ENCODE data around the gene BEST2.

The BEST2 gene

GRCh38 chr19:12788682-12789097 lies 37.1 kb downstream of the BEST2 start:
- TF ChIP-seq CTCF (IDR thresholded peaks at IDR 0.05; ENCODE audit: low read depth, low read length, missing control alignments), result no peak
- in situ Hi-C loops (cut with HindIII; ENCODE audit: low sequenced_read_pairs), result no loop called here
- no peak overlapping the region for H3K4me3 ChIP-seq (ENCODE audit: low read depth, low read length)
- DNase-seq (ENCODE audit: low read depth), result no peak

- in situ Hi-C loops (cut with HindIII; ENCODE audit: low sequenced_read_pairs), result no loop called here
- no peak for DNase-seq (ENCODE audit: low read depth)
- peak overlapping the region; percentile 96 for H3K4me3 ChIP-seq (ENCODE audit: low read depth, low read length)
- no peak for TF ChIP-seq CTCF (IDR thresholded peaks at IDR 0.05; ENCODE audit: low read depth, low read length, missing control alignments)
Measured at GRCh38 chr19:12789098-12789903, 37.7 kb downstream of the BEST2 start.

DNA sequence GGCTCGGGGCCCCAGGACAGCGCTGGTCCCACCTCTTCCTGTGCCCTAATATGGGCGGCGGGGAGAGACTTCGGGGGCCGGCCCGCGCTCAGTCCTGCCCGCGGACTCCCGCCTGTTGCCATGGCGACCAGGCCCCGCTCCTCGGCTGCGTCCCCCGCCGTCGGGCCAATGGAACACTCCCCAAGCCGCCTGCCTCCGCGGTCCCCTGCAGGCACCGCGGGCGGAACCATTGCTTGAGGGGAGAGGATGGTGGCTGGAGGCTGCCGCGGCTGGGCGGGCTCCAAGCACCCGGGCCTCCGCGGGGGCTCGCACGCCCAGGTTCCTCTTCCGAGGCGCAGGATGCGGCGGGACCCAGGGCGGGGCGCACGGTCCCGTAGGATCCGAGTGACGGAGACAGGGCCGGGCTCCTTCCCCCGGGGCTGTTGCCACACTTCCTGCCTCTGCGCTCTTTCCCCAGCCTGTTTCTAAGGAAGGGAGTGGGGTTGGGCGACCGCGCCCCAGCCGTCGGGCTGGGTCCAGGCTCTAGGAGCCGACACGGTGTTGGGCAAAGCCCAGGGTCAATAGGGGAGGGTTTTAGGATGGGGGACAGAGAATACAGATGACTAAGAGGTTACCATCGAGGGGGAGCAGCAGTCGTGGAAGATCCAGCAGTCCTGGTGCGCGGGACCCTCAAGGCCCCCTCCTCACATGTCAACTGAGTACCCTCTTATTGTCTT lies 38.5 kb downstream of the BEST2 start:
- H3K4me3 ChIP-seq (ENCODE audit: low read depth, low read length), result peak overlapping the region; percentile 96

DNA sequence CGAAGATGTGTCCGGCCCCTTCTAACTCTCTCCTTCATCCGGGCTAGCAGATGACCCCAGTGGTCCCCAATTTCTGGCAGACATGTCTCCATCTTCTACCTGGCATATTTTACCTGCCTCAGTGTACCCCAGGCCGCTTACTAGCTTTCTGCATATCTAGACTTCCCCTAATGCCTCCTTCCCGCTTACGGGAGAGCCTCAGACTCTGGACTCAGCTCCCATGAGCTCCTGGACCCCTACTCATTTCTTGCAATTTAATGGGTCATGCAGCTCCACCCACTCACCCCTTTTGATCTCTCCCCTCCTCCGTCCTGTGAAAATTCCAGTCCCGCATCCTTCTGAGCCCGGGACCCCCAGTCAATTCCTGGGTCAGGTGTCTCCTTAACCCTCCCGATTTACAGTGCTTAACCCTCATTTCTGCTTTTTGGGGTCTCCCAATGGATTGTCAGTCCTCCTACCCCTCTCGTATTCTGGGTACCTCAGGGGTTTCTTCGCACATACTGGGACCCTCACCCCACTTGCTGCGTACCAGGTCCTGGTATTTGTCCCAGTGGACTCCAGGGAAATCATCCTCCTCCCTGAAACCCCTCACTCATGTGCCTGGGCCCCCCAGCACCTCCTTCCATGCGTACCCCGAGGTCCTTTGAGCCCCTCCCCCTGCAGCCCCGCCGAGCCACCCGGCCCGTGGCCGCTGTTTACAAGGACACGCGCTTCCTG lies 39.2 kb downstream of the BEST2 start:
- DNase-seq (ENCODE audit: low read depth), result no peak

More for the DNA sequence above, 38.5 kb downstream of the BEST2 start:
- in situ Hi-C loops (cut with HindIII; ENCODE audit: low sequenced_read_pairs), result no loop called here
- DNase-seq (ENCODE audit: low read depth), result peak; percentile 75
- no peak for TF ChIP-seq CTCF (IDR thresholded peaks at IDR 0.05; ENCODE audit: low read depth, low read length, missing control alignments)

DNA sequence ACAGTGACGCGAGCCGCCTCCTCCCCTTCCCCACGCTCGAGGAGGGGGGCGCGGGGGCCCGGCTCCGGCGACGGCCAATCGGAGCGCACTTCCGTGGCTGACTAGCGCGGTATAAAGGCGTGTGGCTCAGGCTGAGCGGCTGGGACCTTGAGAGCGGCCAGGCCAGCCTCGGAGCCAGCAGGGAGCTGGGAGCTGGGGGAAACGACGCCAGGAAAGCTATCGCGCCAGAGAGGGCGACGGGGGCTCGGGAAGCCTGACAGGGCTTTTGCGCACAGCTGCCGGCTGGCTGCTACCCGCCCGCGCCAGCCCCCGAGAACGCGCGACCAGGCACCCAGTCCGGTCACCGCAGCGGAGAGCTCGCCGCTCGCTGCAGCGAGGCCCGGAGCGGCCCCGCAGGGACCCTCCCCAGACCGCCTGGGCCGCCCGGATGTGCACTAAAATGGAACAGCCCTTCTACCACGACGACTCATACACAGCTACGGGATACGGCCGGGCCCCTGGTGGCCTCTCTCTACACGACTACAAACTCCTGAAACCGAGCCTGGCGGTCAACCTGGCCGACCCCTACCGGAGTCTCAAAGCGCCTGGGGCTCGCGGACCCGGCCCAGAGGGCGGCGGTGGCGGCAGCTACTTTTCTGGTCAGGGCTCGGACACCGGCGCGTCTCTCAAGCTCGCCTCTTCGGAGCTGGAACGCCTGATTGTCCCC lies 39.9 kb downstream of the BEST2 start, which contains the start of gene JUNB:
JUNB (plus strand) TSS at position 142 of the 706 bp plus-strand sequence; CDS start at position 428, 286 bp downstream.
- in situ Hi-C loops (cut with HindIII; ENCODE audit: low sequenced_read_pairs), result no loop called here
- TF ChIP-seq CTCF (IDR thresholded peaks at IDR 0.05; ENCODE audit: low read depth, low read length, missing control alignments), result peak; percentile 9
- peak; percentile 93 for DNase-seq (ENCODE audit: low read depth)
- H3K4me3 ChIP-seq (ENCODE audit: low read depth, low read length), result peak within 1 kb of the TSS; percentile 96

More for the DNA sequence above, 39.2 kb downstream of the BEST2 start:
- no peak for TF ChIP-seq CTCF (IDR thresholded peaks at IDR 0.05; ENCODE audit: low read depth, low read length, missing control alignments)
- in situ Hi-C loops (cut with HindIII; ENCODE audit: low sequenced_read_pairs), result no loop called here
- peak overlapping the region; percentile 96 for H3K4me3 ChIP-seq (ENCODE audit: low read depth, low read length)

Data from astrocyte of the cerebellum (primary cell).